H9 (cell line): ENCODE results near the gene TM7SF3. TPM values are rescaled to one million over a fixed set of nuclear protein-coding genes. Genes with fewer than 3 reads are reported as not detected.

Source experiments
- DNase-seq: peaks from one replicate; pipeline ENCODE4 v3.0.0-alpha.2; 2017
- H2AFZ ChIP-seq: one replicate; pipeline ENCODE4 v1.6.1; 2013; ENCODE audit warnings: mild to moderate bottlenecking, low read length, control low read depth, moderate library complexity
- H2AK5ac ChIP-seq: 2 replicates; pipeline ENCODE4 v1.6.1; 2013; ENCODE audit warnings: low read length, control low read depth, mixed read lengths; ENCODE audit not compliant: insufficient read length
- H2BK120ac ChIP-seq: one replicate; pipeline ENCODE4 v1.6.1; 2013; ENCODE audit warnings: low read depth, mild to moderate bottlenecking, low read length, control low read depth, inconsistent platforms; ENCODE audit not compliant: poor library complexity, severe bottlenecking
- H2BK12ac ChIP-seq: 2 replicates; pipeline ENCODE4 v1.6.1; 2013; ENCODE audit warnings: low read length, control low read depth, mixed read lengths, low read depth; ENCODE audit not compliant: insufficient read length
- H2BK15ac ChIP-seq: 2 replicates; pipeline ENCODE4 v1.6.1; 2013; ENCODE audit warnings: low read depth, low read length, control low read depth
- H2BK20ac ChIP-seq: one replicate; pipeline ENCODE4 v1.6.1; 2013; ENCODE audit warnings: low read depth, mild to moderate bottlenecking, low read length, control low read depth, inconsistent platforms; ENCODE audit not compliant: poor library complexity, severe bottlenecking
- H2BK5ac ChIP-seq: 2 replicates; pipeline ENCODE4 v1.6.1; 2013; ENCODE audit warnings: low read length, control low read depth, mixed read lengths; ENCODE audit not compliant: insufficient read length
- H3K14ac ChIP-seq: 2 replicates; pipeline ENCODE4 v1.6.1; 2013; ENCODE audit warnings: low read length, control low read depth; ENCODE audit not compliant: insufficient read depth
- H3K18ac ChIP-seq: 2 replicates; pipeline ENCODE4 v1.6.1; 2013; ENCODE audit warnings: low read depth, mild to moderate bottlenecking, mixed read lengths, low read length, control low read depth; ENCODE audit not compliant: insufficient read length
- H3K23ac ChIP-seq: 2 replicates; pipeline ENCODE4 v1.6.1; 2013; ENCODE audit warnings: low read length, control low read depth, mixed read lengths, low read depth; ENCODE audit not compliant: insufficient read length
- H3K23me2 ChIP-seq: 2 replicates; pipeline ENCODE4 v1.6.1; 2013; ENCODE audit warnings: low read depth, mild to moderate bottlenecking, mixed read lengths, low read length, control low read depth; ENCODE audit not compliant: insufficient read length, poor library complexity, severe bottlenecking
- H3K27ac ChIP-seq: 2 replicates; pipeline ENCODE4 v1.5.1; 2013; ENCODE audit warnings: low read length, control low read depth, mixed read lengths, low read depth; ENCODE audit not compliant: insufficient read length
- H3K27me3 ChIP-seq: 2 replicates; pipeline ENCODE4 v1.6.1; 2013; ENCODE audit warnings: low read length, control low read depth, inconsistent platforms; ENCODE audit not compliant: insufficient read depth
- H3K4ac ChIP-seq: 2 replicates; pipeline ENCODE4 v1.6.1; 2013; ENCODE audit warnings: low read depth, mild to moderate bottlenecking, control low read depth, inconsistent platforms, low read length, moderate library complexity
- H3K4me1 ChIP-seq: 2 replicates; pipeline ENCODE4 v1.6.1; 2013; ENCODE audit warnings: low read length, control low read depth, inconsistent platforms; ENCODE audit not compliant: insufficient read depth
- H3K4me2 ChIP-seq: 2 replicates; pipeline ENCODE4 v1.6.1; 2013; ENCODE audit warnings: low read length, control low read depth, mixed read lengths; ENCODE audit not compliant: insufficient read length, insufficient read depth
- H3K56ac ChIP-seq: 2 replicates; pipeline ENCODE4 v1.6.1; 2013; ENCODE audit warnings: low read depth, mild to moderate bottlenecking, mixed read lengths, low read length, control low read depth; ENCODE audit not compliant: insufficient read length
- H3K79me1 ChIP-seq: 2 replicates; pipeline ENCODE4 v1.6.1; 2013; ENCODE audit warnings: low read depth, mild to moderate bottlenecking, moderate library complexity, low read length, control low read depth, inconsistent platforms; ENCODE audit not compliant: insufficient read depth, poor library complexity, severe bottlenecking
- H3K79me2 ChIP-seq: 2 replicates; pipeline ENCODE4 v1.6.1; 2013; ENCODE audit warnings: low read length, control low read depth, inconsistent platforms; ENCODE audit not compliant: insufficient read depth
- H3K9ac ChIP-seq: 2 replicates; pipeline ENCODE4 v1.6.1; 2013; ENCODE audit warnings: low read length, control low read depth, mixed read lengths; ENCODE audit not compliant: insufficient read length; ENCODE audit errors: extremely low read depth
- H3K9me3 ChIP-seq: one replicate; pipeline ENCODE4 v1.6.1; 2013; ENCODE audit warnings: low read depth, low read length, inconsistent platforms; ENCODE audit not compliant: control insufficient read depth
- H3T11ph ChIP-seq: one replicate; pipeline ENCODE4 v1.6.1; 2013; ENCODE audit warnings: mild to moderate bottlenecking, low read length, control low read depth, inconsistent platforms
- H4K20me1 ChIP-seq: one replicate; pipeline ENCODE4 v1.6.1; 2013; ENCODE audit not compliant: control insufficient read depth, insufficient read length, insufficient read depth
- H4K5ac ChIP-seq: 2 replicates; pipeline ENCODE4 v1.6.1; 2013; ENCODE audit warnings: low read depth, mild to moderate bottlenecking, mixed read lengths, low read length, control low read depth; ENCODE audit not compliant: insufficient read length
- H4K8ac ChIP-seq: replicated peaks from 2 replicates; pipeline ENCODE4 v1.6.1; 2013; ENCODE audit warnings: low read length, control low read depth, mixed read lengths, low read depth; ENCODE audit not compliant: insufficient read length
- H4K91ac ChIP-seq: 2 replicates; pipeline ENCODE4 v1.6.1; 2013; ENCODE audit warnings: low read depth, mild to moderate bottlenecking, moderate library complexity, mixed read lengths, low read length, control low read depth; ENCODE audit not compliant: insufficient read length
- H3K27ac Mint-ChIP-seq, 3 experiments: 2 replicates in 2 of 3; 3 replicates in 1 of 3; pipeline ENCODE4 v1.8.0; 2020 to 2021; ENCODE audit warnings: mixed read lengths in 3 of 3, mild to moderate bottlenecking in 1 of 3, moderate library complexity in 1 of 3
- H3K27me3 Mint-ChIP-seq: 2 replicates; pipeline ENCODE4 v1.8.0; 2021; ENCODE audit warnings: low read depth, mild to moderate bottlenecking, moderate library complexity, mixed read lengths
- H3K36me3 Mint-ChIP-seq, 3 experiments: 2 replicates in 2 of 3; 3 replicates in 1 of 3; pipeline ENCODE4 v1.8.0; 2020 to 2021; ENCODE audit warnings: low read depth in 3 of 3, mixed read lengths in 3 of 3; ENCODE audit not compliant: insufficient read depth in 1 of 3
- H3K4me1 Mint-ChIP-seq, 2 experiments: 2 replicates each; pipeline ENCODE4 v1.8.0; 2020; ENCODE audit warnings: mixed read lengths in 2 of 2
- H3K4me3 Mint-ChIP-seq, 2 experiments: 2 replicates in 1 of 2; 3 replicates in 1 of 2; pipeline ENCODE4 v1.8.0; 2020 to 2021; ENCODE audit warnings: mild to moderate bottlenecking in 2 of 2, mixed read lengths in 2 of 2, moderate library complexity in 1 of 2
- H3K9me3 Mint-ChIP-seq, 2 experiments: 2 replicates in 1 of 2; 3 replicates in 1 of 2; pipeline ENCODE4 v1.8.0; 2020; ENCODE audit warnings: mild to moderate bottlenecking in 2 of 2, mixed read lengths in 2 of 2, moderate library complexity in 1 of 2
- CTCF ChIP-seq: fragments of 200-600 bp; sonication (generic); conservative IDR thresholded peaks from 3 replicates; pipeline ENCODE4 v1.8.0; 2021; ENCODE audit warnings: antibody characterized with exemption, mild to moderate bottlenecking
- WGBS: extraction: QIAGEN DNeasy Blood & Tissue Kit; methylation state at CpG from one replicate; pipeline ENCODE4 v1.1.7; 2013; ENCODE audit warnings: missing lambda C conversion rate, low lambda C conversion rate, mixed read lengths; ENCODE audit not compliant: insufficient read length; ENCODE audit errors: extremely low coverage; 5-methylcytosine and 5-hydroxymethylcytosine counted together
- total RNA-seq: library from RNA; stranded (reverse); gene quantifications from 2 replicates; pipeline ENCODE4 v1.2.1, GENCODE V29; 2021

TM7SF3 gene
- total RNA-seq, 1 experiment from 2014 or later: 74.9 TPM

- H2BK12ac ChIP-seq: no peak overlapping the region
- no peak overlapping the region for H4K8ac ChIP-seq
- H3K27me3 Mint-ChIP-seq: no peaks in the 10 kb centered on the region
- H3K4ac ChIP-seq: no peak overlapping the region
- peaks cover 0 to 57% (median 22%) of the 10 kb centered on the region in 3 experiments; a peak in 5 of 7 replicates for H3K36me3 Mint-ChIP-seq
- H2BK15ac ChIP-seq: no peak overlapping the region
- H3K9me3 ChIP-seq: no peaks in the 10 kb centered on the region
- no peak overlapping the region for H3K4me3 Mint-ChIP-seq
- H2AFZ ChIP-seq: no peak overlapping the region
- TF ChIP-seq CTCF: no peak
- H3K9ac ChIP-seq: no peak overlapping the region
- no peaks in the 10 kb centered on the region for H3K9me3 Mint-ChIP-seq
- H2BK120ac ChIP-seq: no peak overlapping the region
- no peak overlapping the region for H2BK5ac ChIP-seq
- no peak overlapping the region for H2AK5ac ChIP-seq
- H4K20me1 ChIP-seq: no peaks in the 10 kb centered on the region
- no peaks in the 10 kb centered on the region for H3K4me1 Mint-ChIP-seq
- WGBS: no CpG with 5 or more reads among the region's 2 CpGs
- no peaks in the 10 kb centered on the region for H3K4me1 ChIP-seq
- H3K4me2 ChIP-seq: no peak overlapping the region
- DNase-seq: no peak
- peak overlapping the region in 1 of 3 experiments; percentile 58; a peak in 1 of 7 replicates for H3K27ac Mint-ChIP-seq
- H4K5ac ChIP-seq: no peak overlapping the region
- H4K91ac ChIP-seq: no peak overlapping the region
- peaks cover 4% of the 10 kb centered on the region for H3K79me1 ChIP-seq
- no peaks in the 10 kb centered on the region for H3K79me2 ChIP-seq
- H3K14ac ChIP-seq: no peak overlapping the region
- H3K27me3 ChIP-seq: no peaks in the 10 kb centered on the region
- no peaks in the 10 kb centered on the region for H3K23me2 ChIP-seq
- no peak overlapping the region for H3K27ac ChIP-seq
- no peak overlapping the region for H3K23ac ChIP-seq
- no peak overlapping the region for H2BK20ac ChIP-seq
- no peak overlapping the region for H3K56ac ChIP-seq
- no peak overlapping the region for H3T11ph ChIP-seq
- H3K18ac ChIP-seq: no peak overlapping the region
Measured at GRCh38 chr12:26976687-26977086, 37.5 kb downstream of the TM7SF3 start.
